Sigmoid colon (tissue), 7 donors: ENCODE data around the gene HINFP. TPM values are rescaled to one million over a fixed set of nuclear protein-coding genes. Genes with fewer than 3 reads are reported as not detected.

Source experiments
- DNase-seq: peaks from one replicate; pipeline ENCODE4 v3.0.0-alpha.2; 2019
- H3K27ac ChIP-seq, 4 donors: fragments of 200-600 bp; sonication (generic); one replicate each; pipeline ENCODE4 v1.5.1; 2016 to 2019; ENCODE audit warnings: mild to moderate bottlenecking in 1 of 4
- H3K27me3 ChIP-seq, 3 donors: fragments of 200-600 bp; sonication (generic); one replicate each; pipeline ENCODE4 v1.5.1; 2019; ENCODE audit warnings: mild to moderate bottlenecking in 1 of 3
- H3K36me3 ChIP-seq, 4 donors: fragments of 200-600 bp; sonication (generic); one replicate each; pipeline ENCODE4 v1.5.1; 2016 to 2019
- H3K4me1 ChIP-seq, 4 donors: fragments of 200-600 bp; sonication (generic); one replicate each; pipeline ENCODE4 v1.5.1; 2017 to 2019
- H3K4me3 ChIP-seq, 4 donors: fragments of 200-600 bp; sonication (generic); one replicate each; pipeline ENCODE4 v1.5.1; 2017 to 2019; ENCODE audit warnings: mild to moderate bottlenecking in 2 of 4, moderate library complexity in 1 of 4
- H3K9me3 ChIP-seq, 4 donors: fragments of 200-600 bp in 3 of 4; sonication (generic) in 3 of 4; one replicate each; pipeline versions ENCODE4 v1.5.1 to v1.6.1; 2013 to 2019
- EP300 ChIP-seq, 4 donors: sonication (generic); formaldehyde crosslinking; IDR thresholded peaks; one replicate each; pipeline ENCODE4 v1.6.1; 2017; ENCODE audit warnings: antibody characterized with exemption in 4 of 4
- POLR2A ChIP-seq, 2 donors: fragments of 450-650 bp; IDR thresholded peaks; one replicate each; pipeline ENCODE4 v1.6.1; 2016; ENCODE audit warnings: antibody characterized with exemption in 2 of 2, mild to moderate bottlenecking in 2 of 2, moderate library complexity in 2 of 2
- POLR2AphosphoS5 ChIP-seq, 4 donors: sonication (generic); formaldehyde crosslinking; IDR thresholded peaks; one replicate each; pipeline ENCODE4 v1.6.1; 2017; ENCODE audit warnings: antibody characterized with exemption in 4 of 4
- WGBS, 2 donors: extraction: QIAGEN DNeasy Blood & Tissue Kit; methylation state at CpG; one replicate each; pipeline ENCODE4 v1.1.7; 2013; 5-methylcytosine and 5-hydroxymethylcytosine counted together
- intact Hi-C: fragments of 100-400 bp; cut with DNase I; formaldehyde crosslinking; loops from one replicate; pipeline ENCODE4 v1.15.1; 2023
- polyA plus RNA-seq, 3 donors: library from polyadenylated mRNA; stranded (reverse); fragments of 200-250 nt; gene quantifications; one replicate each; pipeline ENCODE4 v1.2.3, GENCODE V29; 2013
- total RNA-seq, 4 donors: library from RNA; depleted of rRNA; stranded (reverse); fragments of >200 nt; gene quantifications; one replicate each; pipeline ENCODE4 v1.1.0, GENCODE V29; 2016
- TF ChIP-seq, protein P1 (sequence below), 4 experiments: fragments of 450-650 bp in 3 of 4; fragments of 200-600 bp in 1 of 4; IDR thresholded peaks; one replicate each; pipeline ENCODE4 v1.5.1; 2016 to 2019; ENCODE audit warnings: antibody characterized with exemption in 4 of 4, mild to moderate bottlenecking in 3 of 4, moderate library complexity in 2 of 4
- donor health status: healthy with polysubstance abuse.
- donor health status: Bipolar disorder and iron deficiency.
- donor health status: healthy.

Gene HINFP
- total and polyA plus RNA-seq, 7 donors: 12.0 to 33.0 (median 20.1) TPM

DNA sequence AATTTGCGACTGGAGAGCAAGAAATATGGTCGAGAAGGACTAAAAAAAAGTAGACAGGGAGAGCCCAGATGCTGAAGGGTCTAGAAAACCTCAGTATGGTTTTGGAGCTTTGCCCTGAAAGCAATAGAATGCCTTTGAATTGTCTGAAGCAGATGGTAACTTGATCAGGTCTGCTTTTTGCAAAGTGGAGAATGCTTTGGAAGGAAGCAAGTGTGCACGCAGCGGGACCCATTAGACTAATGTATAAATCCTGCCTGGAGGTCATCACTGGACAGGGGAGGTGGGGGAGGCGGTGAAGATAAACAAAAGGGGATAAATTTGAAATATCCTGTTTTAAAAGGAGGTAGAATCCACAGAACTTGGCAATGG lies 757 bp upstream of the HINFP start:
- Histone ChIP-seq H3K27ac (peak overlapping the region; percentile 79 to 90 (median 84)), H3K27me3 (no peaks in the 10 kb centered on the region), H3K36me3 (peaks cover 0 to 26% (median 12%) of the 10 kb centered on the region in 4 donors), H3K4me1 (peaks cover 0 to 19% (median 17%) of the 10 kb centered on the region in 4 donors), H3K4me3 (peak overlapping the region; percentile 68 to 88 (median 80)), H3K9me3 (no peaks in the 10 kb centered on the region)
- intact Hi-C loops: loop anchor here (2.0 kb wide), 1 partner anchor 14 kb away; the partner anchor contains the start of gene C2CD2L
- no peak for DNase-seq
- WGBS, 2 donors: 10 to 40% methylated on average over 5 of the region's 5 CpGs
- no peak for TF ChIP-seq POLR2AphosphoS5 (IDR thresholded peaks at IDR 0.05)
- no peak for TF ChIP-seq EP300 (IDR thresholded peaks at IDR 0.05)
- TF ChIP-seq, protein P1, sequence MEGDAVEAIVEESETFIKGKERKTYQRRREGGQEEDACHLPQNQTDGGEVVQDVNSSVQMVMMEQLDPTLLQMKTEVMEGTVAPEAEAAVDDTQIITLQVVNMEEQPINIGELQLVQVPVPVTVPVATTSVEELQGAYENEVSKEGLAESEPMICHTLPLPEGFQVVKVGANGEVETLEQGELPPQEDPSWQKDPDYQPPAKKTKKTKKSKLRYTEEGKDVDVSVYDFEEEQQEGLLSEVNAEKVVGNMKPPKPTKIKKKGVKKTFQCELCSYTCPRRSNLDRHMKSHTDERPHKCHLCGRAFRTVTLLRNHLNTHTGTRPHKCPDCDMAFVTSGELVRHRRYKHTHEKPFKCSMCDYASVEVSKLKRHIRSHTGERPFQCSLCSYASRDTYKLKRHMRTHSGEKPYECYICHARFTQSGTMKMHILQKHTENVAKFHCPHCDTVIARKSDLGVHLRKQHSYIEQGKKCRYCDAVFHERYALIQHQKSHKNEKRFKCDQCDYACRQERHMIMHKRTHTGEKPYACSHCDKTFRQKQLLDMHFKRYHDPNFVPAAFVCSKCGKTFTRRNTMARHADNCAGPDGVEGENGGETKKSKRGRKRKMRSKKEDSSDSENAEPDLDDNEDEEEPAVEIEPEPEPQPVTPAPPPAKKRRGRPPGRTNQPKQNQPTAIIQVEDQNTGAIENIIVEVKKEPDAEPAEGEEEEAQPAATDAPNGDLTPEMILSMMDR (IDR thresholded peaks at IDR 0.05): no peak
- no peak for TF ChIP-seq POLR2A (IDR thresholded peaks at IDR 0.05)

DNA sequence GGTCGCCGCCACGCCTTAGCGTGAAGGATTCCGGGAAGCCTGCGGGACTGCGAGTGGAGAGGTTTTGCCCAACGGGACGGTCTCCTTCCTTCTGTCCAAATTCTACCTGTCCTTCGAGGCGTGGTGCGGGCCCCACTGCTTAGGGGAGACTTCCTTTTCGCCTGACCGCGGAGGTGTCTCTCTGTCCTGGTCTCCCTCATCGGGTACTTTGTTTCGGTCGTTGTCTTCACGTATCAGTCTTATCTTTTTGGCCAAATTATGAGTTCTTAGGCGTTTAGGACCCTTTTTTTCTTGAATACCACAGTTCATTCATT lies 388 bp downstream of the HINFP start:
- intact Hi-C loops: loop anchor here (2.0 kb wide), 1 partner anchor 15 kb away; the partner anchor contains the start of gene C2CD2L
- Histone ChIP-seq H3K36me3 (peaks cover 0 to 21% (median 6%) of the 10 kb centered on the region in 4 donors), H3K27me3 (no peaks in the 10 kb centered on the region), H3K4me1 (peaks cover 0 to 21% (median 17%) of the 10 kb centered on the region in 4 donors), H3K27ac (peak overlapping the region; percentile 84 to 90 (median 84)), H3K4me3 (peak overlapping the region; percentile 68 to 88 (median 80)), H3K9me3 (no peaks in the 10 kb centered on the region)
- TF ChIP-seq POLR2AphosphoS5 (IDR thresholded peaks at IDR 0.05): no peak
- TF ChIP-seq POLR2A (IDR thresholded peaks at IDR 0.05): no peak
- no peak for TF ChIP-seq EP300 (IDR thresholded peaks at IDR 0.05)
- TF ChIP-seq, protein P1 (IDR thresholded peaks at IDR 0.05): no peak
- 0% methylated on average over 20 of the region's 20 CpGs for WGBS, 2 donors
- no peak for DNase-seq

DNA sequence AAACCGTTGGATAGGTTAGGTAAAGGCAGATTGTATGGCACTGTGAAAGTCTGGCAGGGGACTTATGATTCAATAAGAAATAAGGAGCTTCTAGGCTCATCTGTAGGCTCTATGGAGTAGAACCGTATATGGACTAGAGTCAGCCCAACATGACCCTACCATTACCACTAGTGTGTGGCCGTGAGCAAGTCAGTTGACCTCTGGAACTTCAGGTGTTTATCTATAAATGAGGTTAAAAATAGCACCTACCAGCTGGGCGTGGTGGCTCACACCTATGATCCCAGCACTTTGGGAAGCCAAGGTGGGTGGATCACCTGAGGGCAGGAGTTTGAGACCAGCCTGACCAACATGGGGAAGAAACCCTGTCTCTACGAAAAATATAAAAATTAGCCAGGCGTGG lies 4.4 kb downstream of the HINFP start:
- Histone ChIP-seq H3K27ac (no peak overlapping the region), H3K27me3 (no peaks in the 10 kb centered on the region), H3K9me3 (no peaks in the 10 kb centered on the region), H3K4me3 (no peak overlapping the region), H3K36me3 (peaks cover 17 to 59% (median 28%) of the 10 kb centered on the region in 4 donors), H3K4me1 (peaks cover 0 to 18% (median 11%) of the 10 kb centered on the region in 4 donors)
- WGBS, 2 donors: 53 to 78% methylated on average over 6 of the region's 6 CpGs
- intact Hi-C loops: no loop called here
- TF ChIP-seq, protein P1 (IDR thresholded peaks at IDR 0.05): no peak
- TF ChIP-seq POLR2A (IDR thresholded peaks at IDR 0.05) (no peak), EP300 (IDR thresholded peaks at IDR 0.05) (no peak), POLR2AphosphoS5 (IDR thresholded peaks at IDR 0.05) (no peak)
- no peak for DNase-seq

DNA sequence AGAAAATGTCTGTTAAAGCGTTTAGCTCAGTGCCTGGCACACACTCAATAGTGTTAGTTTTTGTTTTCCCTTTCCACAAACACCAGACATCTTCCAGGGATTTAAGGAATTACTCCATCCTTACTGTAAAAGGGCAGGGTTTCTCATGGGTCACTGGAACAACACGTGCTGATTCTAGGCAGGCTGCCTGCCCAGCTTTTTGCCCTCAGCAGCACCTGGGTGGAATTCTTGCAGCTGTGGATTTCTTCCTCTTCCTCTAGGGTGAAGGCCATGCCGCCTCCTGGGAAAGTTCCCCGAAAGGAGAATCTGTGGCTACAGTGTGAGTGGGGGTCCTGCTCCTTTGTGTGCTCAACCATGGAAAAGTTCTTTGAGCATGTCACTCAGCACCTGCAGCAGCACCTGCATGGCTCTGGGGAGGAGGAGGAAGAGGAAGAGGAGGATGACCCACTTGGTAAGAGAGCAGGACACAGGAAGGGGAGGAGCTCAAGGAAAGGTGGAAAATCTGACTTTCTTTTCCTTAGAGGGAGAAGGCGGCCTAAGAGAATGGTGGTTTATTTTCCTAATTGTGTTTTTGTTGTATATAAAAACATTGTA lies 5.4 kb downstream of the HINFP start:
- intact Hi-C loops: no loop called here
- H3K4me1 ChIP-seq: peaks cover 0 to 14% (median 11%) of the 10 kb centered on the region in 4 donors
- H3K36me3 ChIP-seq: peaks cover 26 to 68% (median 37%) of the 10 kb centered on the region in 4 donors
- DNase-seq: no peak
- no peaks in the 10 kb centered on the region for H3K9me3 ChIP-seq
- WGBS, 2 donors: 59 to 69% methylated on average over 5 of the region's 5 CpGs
- H3K27me3 ChIP-seq: no peaks in the 10 kb centered on the region
- H3K27ac ChIP-seq: peak overlapping the region in 1 of 4 donors; percentile 4
- TF ChIP-seq EP300 (IDR thresholded peaks at IDR 0.05) (no peak), POLR2AphosphoS5 (IDR thresholded peaks at IDR 0.05) (no peak), POLR2A (IDR thresholded peaks at IDR 0.05) (no peak)
- TF ChIP-seq, protein P1 (IDR thresholded peaks at IDR 0.05): no peak
- no peak overlapping the region for H3K4me3 ChIP-seq
